GM10248 (cell line): Measurements from ENCODE around the gene APLN.

Experiments used
- CTCF ChIA-PET: fragments of 300-600 bp; sonication (Branson Sonifier 250); formaldehyde crosslinking; extraction: SDS; loops from one replicate; lab custom pipeline; 2021; ENCODE audit warnings: antibody characterized with exemption; lab: Yijun Ruan, JAX
- POLR2A ChIA-PET: fragments of 350-650 bp; sonication (Branson Sonifier 250); formaldehyde crosslinking; extraction: SDS; loops from one replicate; lab custom pipeline; 2020; ENCODE audit warnings: antibody characterized with exemption; lab: Yijun Ruan, JAX
- DNase-seq: peaks from one replicate; pipeline ENCODE4 v3.0.0; 2012; ENCODE audit errors: extremely low spot score
- TF ChIP-seq, protein P1 (sequence below): IDR thresholded peaks from 2 replicates; pipeline ENCODE4 v1.5.1; 2012; ENCODE audit warnings: mild to moderate bottlenecking, low read depth; ENCODE audit errors: extremely low read depth, missing control alignments, control extremely low read depth

Gene APLN

DNA sequence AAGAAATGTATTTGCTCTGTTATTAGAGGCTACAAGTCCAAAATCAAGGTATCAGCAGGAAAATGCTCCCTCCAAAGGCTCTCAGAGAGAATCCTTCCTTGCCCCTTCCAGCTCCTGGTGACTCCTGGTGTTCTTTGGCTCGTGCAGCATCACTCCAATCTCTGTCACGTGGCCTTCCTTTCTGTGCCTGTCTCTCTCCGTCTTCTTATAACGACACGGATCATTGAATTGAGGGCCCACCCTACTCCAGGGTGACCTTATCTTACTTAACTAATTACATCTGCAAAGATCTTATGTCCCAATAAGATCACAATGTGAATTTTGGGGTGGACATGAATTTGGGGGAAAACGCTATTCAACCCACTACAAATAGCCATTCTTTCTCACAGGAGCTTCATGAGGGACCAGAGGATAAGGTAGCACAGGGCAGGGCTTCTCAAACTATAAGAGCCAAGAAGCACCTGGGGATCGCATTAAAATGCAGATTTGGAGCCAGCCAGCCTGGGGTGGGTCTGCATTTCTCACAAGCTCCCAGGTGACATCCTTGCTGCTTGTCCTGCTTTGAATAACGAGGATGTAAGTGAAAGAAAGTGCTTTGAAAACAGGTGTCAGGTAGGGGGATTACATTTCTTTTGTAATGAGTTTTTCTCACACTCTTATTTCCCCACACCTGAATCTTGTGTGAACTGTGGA is 41.9 kb upstream of the APLN start:
- TF ChIP-seq, protein P1, sequence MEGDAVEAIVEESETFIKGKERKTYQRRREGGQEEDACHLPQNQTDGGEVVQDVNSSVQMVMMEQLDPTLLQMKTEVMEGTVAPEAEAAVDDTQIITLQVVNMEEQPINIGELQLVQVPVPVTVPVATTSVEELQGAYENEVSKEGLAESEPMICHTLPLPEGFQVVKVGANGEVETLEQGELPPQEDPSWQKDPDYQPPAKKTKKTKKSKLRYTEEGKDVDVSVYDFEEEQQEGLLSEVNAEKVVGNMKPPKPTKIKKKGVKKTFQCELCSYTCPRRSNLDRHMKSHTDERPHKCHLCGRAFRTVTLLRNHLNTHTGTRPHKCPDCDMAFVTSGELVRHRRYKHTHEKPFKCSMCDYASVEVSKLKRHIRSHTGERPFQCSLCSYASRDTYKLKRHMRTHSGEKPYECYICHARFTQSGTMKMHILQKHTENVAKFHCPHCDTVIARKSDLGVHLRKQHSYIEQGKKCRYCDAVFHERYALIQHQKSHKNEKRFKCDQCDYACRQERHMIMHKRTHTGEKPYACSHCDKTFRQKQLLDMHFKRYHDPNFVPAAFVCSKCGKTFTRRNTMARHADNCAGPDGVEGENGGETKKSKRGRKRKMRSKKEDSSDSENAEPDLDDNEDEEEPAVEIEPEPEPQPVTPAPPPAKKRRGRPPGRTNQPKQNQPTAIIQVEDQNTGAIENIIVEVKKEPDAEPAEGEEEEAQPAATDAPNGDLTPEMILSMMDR: no peak
- DNase-seq: no peak
- POLR2A ChIA-PET: no interaction called here
- CTCF ChIA-PET: interaction anchor here (1.2 kb wide), 1 partner anchor 29 kb away, joined by 4 read pairs; no protein-coding TSS in a partner anchor

DNA sequence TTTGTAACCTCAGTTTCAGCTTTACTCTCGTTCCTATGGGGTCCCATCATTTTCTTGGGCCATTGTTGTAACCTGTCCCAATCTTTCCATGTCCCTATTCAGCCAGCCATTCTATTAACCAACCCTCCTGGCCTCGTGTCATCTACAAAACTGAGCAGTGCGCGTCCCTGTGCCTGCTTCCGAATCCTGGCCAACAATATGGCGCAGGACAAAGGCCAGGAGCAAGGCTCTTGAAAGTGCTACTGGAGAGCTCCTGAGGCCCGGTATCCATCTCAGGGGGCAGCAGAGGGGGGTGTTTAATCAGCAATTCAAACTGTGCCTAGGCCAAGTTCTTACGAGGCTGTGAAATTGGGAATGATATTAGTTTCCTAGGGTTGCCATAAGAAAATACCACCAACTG is 41.2 kb upstream of the APLN start:
- DNase-seq: no peak
- ChIA-PET POLR2A (no interaction called here), CTCF (interaction anchor here (1.2 kb wide), 1 partner anchor 30 kb away, joined by 4 read pairs; no protein-coding TSS in a partner anchor)
- TF ChIP-seq, protein P1: no peak

DNA sequence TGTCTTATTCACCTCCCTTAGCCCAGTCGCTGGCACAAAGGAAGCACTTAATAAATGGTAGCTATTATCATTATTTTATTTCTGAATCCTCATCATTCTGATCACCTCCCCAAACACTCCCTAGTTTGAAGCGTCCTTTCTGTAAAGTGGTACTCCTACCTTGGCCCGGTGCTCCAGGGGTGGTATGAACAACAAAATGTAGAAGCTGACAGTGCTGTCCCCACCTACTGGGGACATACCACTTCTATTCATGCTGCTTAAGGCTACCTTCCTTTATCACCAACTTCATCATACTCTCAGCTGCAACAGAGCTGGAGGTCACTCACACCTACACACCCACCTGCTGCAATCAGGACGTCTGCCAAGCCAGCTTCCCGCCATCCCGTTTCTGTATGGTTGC is 40.8 kb upstream of the APLN start:
- no peak for DNase-seq
- ChIA-PET CTCF (interaction anchor here (1.6 kb wide), 1 partner anchor 12 kb away, joined by 3 read pairs; no protein-coding TSS in a partner anchor), POLR2A (no interaction called here)
- TF ChIP-seq, protein P1: no peak

DNA sequence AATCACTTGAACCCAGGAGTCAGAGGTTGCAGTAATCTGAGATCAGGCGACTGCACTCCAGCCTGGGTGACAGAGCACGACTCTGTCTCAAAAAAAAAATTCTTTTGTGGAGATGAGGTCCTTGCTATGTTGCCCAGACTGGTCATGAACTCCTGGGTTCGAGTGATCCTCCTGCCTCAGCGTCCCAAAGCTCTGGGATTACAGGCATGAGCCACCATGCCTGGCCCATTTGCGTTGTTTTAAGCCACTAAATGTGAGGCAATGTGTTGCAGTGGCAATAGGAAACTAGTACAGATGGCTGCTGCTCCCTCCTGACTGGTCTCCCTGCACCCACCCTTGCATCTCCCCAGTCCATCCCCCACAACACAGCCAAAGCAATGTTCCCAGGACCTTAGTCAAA is 40.0 kb upstream of the APLN start:
- POLR2A ChIA-PET: no interaction called here
- DNase-seq: no peak
- TF ChIP-seq, protein P1: no peak
- CTCF ChIA-PET: interaction anchor here (1.0 to 1.6 kb wide), 2 partner anchors 8 to 11 kb away, joined by 3 read pairs; no protein-coding TSS in a partner anchor

DNA sequence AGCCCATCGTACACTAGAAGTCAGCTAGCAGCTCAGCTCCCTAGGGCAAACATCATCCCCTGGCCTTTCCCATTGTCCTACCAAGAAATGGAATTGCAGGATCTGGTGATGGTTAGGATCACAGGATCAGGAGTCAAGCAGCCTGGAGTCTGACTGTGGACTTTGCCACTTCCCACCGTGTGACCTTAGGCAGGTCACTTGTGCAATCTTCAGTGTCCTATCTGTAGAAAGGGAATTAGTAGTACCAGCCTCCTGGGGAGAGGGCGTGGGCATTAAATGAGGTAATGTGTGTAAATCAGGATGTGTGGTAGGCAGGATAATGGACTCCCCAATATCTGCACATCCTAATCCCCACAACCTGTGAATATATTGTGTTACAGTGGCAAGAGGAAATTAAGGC is 38.6 kb upstream of the APLN start:
- POLR2A ChIA-PET: no interaction called here
- no peak for DNase-seq
- CTCF ChIA-PET: no interaction called here
- TF ChIP-seq, protein P1: no peak

DNA sequence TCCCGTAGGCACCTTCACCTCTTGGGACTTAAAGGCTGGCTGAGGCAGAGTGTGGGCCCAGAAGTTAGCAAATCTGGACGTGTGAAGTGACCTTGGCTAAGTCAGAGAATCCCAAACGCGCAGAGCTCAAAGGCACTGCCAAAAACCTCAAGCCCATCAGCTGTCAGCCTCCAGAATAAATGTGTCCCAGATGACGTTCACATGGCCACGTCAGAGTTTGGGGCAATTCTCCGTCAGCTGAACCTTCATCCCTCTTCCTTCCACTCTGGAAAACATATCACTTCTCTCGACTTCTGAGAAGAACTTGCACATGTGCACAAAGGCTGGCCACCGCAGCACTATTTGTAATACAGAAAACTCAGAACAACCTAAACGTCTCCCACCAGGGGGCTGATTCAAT is 35.7 kb upstream of the APLN start:
- DNase-seq: no peak
- ChIA-PET CTCF (no interaction called here), POLR2A (no interaction called here)
- TF ChIP-seq, protein P1: no peak
